Activated CD8-positive, alpha-beta memory T cell treated with anti-CD3 and anti-CD28 coated beads, Interleukin-2, amount 50 U/mL, for 48 hours (primary cell): ENCODE data around the gene PFKFB1.

ENCODE experiments used
- DNase-seq: peaks from one replicate; pipeline ENCODE4 v3.0.0-alpha.2; 2020

The PFKFB1 gene

DNA sequence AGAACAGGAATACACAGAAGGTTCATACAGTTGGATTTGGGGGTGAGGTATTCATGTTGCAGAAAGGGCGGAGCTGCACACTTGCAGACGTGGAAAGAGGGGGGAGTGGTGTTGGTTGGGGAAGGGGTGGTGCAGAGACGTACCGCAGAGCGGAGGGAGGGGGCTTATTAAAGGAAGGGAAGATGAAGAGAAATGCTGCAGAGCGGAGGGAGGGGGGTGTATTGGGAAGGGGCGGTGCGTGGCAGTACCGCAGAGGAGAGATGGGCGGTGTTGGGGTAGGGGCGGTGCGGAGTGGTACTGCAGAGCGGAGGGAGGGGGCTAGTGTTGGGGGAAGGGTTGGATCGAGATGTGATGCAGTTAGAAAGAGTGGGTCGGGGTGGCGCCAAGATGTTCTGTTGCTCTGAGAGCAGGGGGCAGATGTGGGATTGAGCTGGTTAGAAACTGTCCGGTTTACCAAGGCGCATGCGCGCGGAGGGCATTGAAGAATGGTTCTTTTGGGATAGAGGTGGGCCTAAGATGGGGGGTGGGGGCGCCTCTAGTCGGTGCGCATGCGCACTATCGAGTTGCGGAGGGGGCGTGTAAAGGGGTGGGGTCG, 72.5 kb downstream of the PFKFB1 start:
- DNase-seq, result peak; percentile 78

DNA sequence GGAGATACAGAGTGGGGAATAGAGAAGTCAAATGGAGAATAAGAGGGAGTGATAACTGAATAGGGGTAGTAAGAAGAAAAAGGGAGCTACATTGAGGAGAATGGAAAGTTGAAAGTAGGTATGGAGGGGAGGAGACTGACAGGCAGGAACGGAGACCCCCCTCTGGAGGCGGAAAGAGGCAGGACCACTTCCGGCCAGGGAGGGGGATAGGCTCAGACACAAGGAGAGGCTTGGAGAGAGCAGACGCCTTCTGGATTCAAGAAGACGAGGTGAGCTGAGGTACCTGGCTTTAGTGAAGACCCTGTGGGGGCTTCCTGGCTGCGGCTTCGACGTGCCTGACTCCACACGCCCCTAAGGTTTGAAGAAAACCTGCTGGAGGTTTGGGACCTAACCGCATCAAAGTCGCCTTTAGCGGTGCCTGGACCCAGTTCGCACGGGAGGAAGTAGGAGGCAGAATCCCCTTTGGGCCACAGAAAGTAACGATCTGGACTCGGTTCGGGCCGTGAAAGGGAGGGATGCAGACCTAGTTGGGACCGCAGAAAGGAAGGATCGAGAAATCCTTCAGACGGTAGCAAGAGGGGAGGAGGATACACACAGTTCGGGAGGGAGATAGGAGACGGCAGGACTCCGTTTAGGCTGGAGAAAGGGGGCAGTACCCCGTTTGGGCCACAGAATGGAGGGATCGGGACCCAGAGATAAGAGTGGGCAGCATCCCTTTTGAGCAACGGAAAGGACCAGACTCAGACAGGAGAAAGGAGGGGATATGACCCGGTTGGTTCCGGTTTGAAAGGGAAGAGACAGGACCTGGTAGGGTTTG, 73.2 kb downstream of the PFKFB1 start, which contains the start of gene TRO:
TSS of gene TRO (plus strand) at position 215 of the 817 bp plus-strand sequence. CDS start 1,423 bp downstream, outside the sequence.
- no peak for DNase-seq

DNA sequence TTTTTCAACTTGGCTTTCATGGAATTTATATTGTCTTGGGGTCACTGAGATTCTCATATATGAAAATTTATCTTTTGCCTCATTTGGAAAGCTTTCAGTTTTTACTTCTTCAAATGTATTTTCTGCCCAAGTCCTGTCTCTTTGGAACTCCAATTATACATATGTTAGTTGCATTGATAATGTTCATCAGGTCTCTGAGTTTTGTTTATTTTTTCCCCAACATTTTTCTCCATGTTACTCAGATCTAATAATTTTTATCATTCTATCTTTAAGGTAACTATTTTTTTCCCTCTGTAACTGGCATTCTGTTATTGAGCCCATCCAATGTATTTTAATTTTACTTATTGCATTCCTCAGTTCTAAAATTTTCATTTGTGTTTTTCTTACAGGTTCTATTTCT, 84.0 kb downstream of the PFKFB1 start:
- no peak for DNase-seq

- DNase-seq, result no peak
Measured at GRCh38 chrX:54894159-54894558, 99.8 kb downstream of the PFKFB1 start.

DNA sequence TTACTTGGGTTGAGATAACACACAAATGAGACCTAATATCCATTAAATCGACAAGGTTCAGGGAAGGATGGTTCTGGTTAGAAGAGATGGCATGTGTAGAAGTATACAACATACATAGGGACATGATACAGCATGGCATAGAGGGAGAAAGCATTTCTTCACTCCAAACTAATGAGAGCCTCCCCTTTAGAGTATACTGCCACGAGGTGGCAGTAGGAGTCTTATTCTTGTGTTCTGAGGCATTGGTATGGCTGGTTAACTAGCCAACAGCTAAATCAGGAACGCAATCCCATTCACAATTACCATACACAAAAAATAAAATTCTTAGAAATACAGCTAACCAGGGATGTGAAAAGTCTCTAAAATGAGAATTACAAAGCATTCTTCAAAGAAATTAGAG, 102.4 kb downstream of the PFKFB1 start:
- no peak for DNase-seq

DNA sequence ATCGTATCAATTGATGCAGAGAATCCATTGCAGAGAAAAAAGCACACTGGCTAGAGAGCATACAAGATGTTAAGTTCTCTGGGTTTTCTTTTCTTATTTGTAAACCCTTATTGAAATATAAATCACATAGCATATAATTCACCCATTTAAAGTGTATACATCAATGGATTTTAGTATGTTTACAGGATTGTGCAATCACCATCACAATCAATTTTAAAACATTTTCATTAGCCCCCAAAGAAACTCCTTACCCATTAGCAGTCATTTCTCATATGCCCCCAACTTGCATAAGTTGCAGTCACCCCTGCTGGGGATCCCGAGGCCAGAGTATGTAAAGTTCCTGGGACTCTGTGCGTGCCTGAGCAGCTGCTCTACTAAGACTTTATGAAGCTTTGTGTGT, 108.2 kb downstream of the PFKFB1 start:
- no peak for DNase-seq
